Trophoblast cell (in vitro differentiated cells and primary cell): ENCODE measurements around the gene SHISA7.
"Not testable (repeated sequence)": the region's sequence is repeated elsewhere in the genome, so short reads cannot be mapped to it uniquely, and the experiment has no call there.

Experiments
- DNase-seq, 2 donors: peaks; one replicate each; pipeline ENCODE4 v3.0.0-alpha.2; 2016
- H2AFZ ChIP-seq: 2 replicates; pipeline ENCODE4 v1.6.1; 2013; ENCODE audit warnings: low read length, moderate library complexity, mild to moderate bottlenecking; ENCODE audit not compliant: insufficient read depth, poor library complexity
- H2AK5ac ChIP-seq: 2 replicates; pipeline ENCODE4 v1.6.1; 2013; ENCODE audit warnings: mild to moderate bottlenecking, low read length
- H2BK120ac ChIP-seq: 2 replicates; pipeline ENCODE4 v1.6.1; 2013; ENCODE audit warnings: low read length, mild to moderate bottlenecking, moderate library complexity; ENCODE audit not compliant: insufficient read depth, poor library complexity
- H2BK12ac ChIP-seq: 2 replicates; pipeline ENCODE4 v1.6.1; 2013; ENCODE audit warnings: mild to moderate bottlenecking, low read length, moderate library complexity
- H2BK5ac ChIP-seq: 2 replicates; pipeline ENCODE4 v1.6.1; 2013; ENCODE audit warnings: low read length, low read depth, moderate library complexity, mild to moderate bottlenecking; ENCODE audit not compliant: poor library complexity
- H3K14ac ChIP-seq: 2 replicates; pipeline ENCODE4 v1.6.1; 2013; ENCODE audit warnings: mild to moderate bottlenecking, low read length
- H3K18ac ChIP-seq: 2 replicates; pipeline ENCODE4 v1.6.1; 2013; ENCODE audit warnings: mild to moderate bottlenecking, low read length
- H3K23ac ChIP-seq: 2 replicates; pipeline ENCODE4 v1.6.1; 2013; ENCODE audit warnings: low read length
- H3K27ac ChIP-seq: 2 replicates; pipeline ENCODE4 v1.5.1; 2013; ENCODE audit warnings: low read depth, mild to moderate bottlenecking, inconsistent platforms, low read length, moderate library complexity
- H3K27me3 ChIP-seq: 2 replicates; pipeline ENCODE4 v1.6.1; 2013; ENCODE audit warnings: inconsistent platforms, mild to moderate bottlenecking, low read length, moderate library complexity; ENCODE audit not compliant: insufficient read depth
- H3K36me3 ChIP-seq, 2 experiments: 1 replicate in 1 of 2; 2 replicates in 1 of 2; pipeline ENCODE4 v1.6.1; 2013; ENCODE audit warnings: low read length in 2 of 2, mild to moderate bottlenecking in 2 of 2, moderate library complexity in 1 of 2; ENCODE audit not compliant: insufficient read depth in 2 of 2, control insufficient read depth in 1 of 2
- H3K4ac ChIP-seq: 2 replicates; pipeline ENCODE4 v1.6.1; 2013; ENCODE audit warnings: low read depth, mild to moderate bottlenecking, low read length, moderate library complexity
- H3K4me1 ChIP-seq, 2 experiments: 1 replicate in 1 of 2; 2 replicates in 1 of 2; pipeline ENCODE4 v1.6.1; 2013; ENCODE audit warnings: low read length in 2 of 2, mild to moderate bottlenecking in 2 of 2, moderate library complexity in 1 of 2; ENCODE audit not compliant: insufficient read depth in 2 of 2, control insufficient read depth in 1 of 2
- H3K4me2 ChIP-seq: 2 replicates; pipeline ENCODE4 v1.6.1; 2013; ENCODE audit warnings: inconsistent platforms, mild to moderate bottlenecking, low read length, moderate library complexity
- H3K4me3 ChIP-seq: 2 replicates; pipeline ENCODE4 v1.5.1; 2013; ENCODE audit warnings: mild to moderate bottlenecking, low read depth, low read length, inconsistent platforms
- H3K79me1 ChIP-seq: one replicate; pipeline ENCODE4 v1.6.1; 2013; ENCODE audit warnings: low read length
- H3K79me2 ChIP-seq: 2 replicates; pipeline ENCODE4 v1.6.1; 2013; ENCODE audit warnings: low read length, mild to moderate bottlenecking; ENCODE audit not compliant: control insufficient read depth, insufficient read depth, poor library complexity
- H3K9ac ChIP-seq: 2 replicates; pipeline ENCODE4 v1.6.1; 2013; ENCODE audit warnings: mild to moderate bottlenecking, low read length
- H3K9me3 ChIP-seq: 2 replicates; pipeline ENCODE4 v1.6.1; 2013; ENCODE audit warnings: low read depth, mild to moderate bottlenecking, control low read depth, inconsistent platforms, low read length; ENCODE audit not compliant: insufficient read depth
- H4K12ac ChIP-seq: 2 replicates; pipeline ENCODE4 v1.6.1; 2013; ENCODE audit warnings: low read depth, mild to moderate bottlenecking, low read length, moderate library complexity
- H4K8ac ChIP-seq: 2 replicates; pipeline ENCODE4 v1.6.1; 2013; ENCODE audit warnings: low read depth, mild to moderate bottlenecking, low read length, moderate library complexity
- H4K91ac ChIP-seq: one replicate; pipeline ENCODE4 v1.6.1; 2013; ENCODE audit warnings: low read depth, mild to moderate bottlenecking, low read length, moderate library complexity
- WGBS: extraction: QIAGEN DNeasy Blood & Tissue Kit; methylation state at CpG from one replicate; pipeline ENCODE4 v1.1.7; 2013; ENCODE audit warnings: missing lambda C conversion rate; ENCODE audit not compliant: insufficient read length, insufficient coverage; ENCODE audit errors: extremely low coverage; 5-methylcytosine and 5-hydroxymethylcytosine counted together

The SHISA7 gene

GRCh38 chr19:55409179-55409578 is 33.9 kb downstream of the SHISA7 start:
- not testable (repeated sequence) for H2AK5ac ChIP-seq, H2BK120ac ChIP-seq, H3K4me2 ChIP-seq, H3K18ac ChIP-seq, H3K27ac ChIP-seq, H3K23ac ChIP-seq, H4K12ac ChIP-seq, H4K8ac ChIP-seq, H3K27me3 ChIP-seq, H2BK5ac ChIP-seq, DNase-seq, H3K14ac ChIP-seq, H3K4ac ChIP-seq, H3K9me3 ChIP-seq, H3K4me3 ChIP-seq, H2BK12ac ChIP-seq, H2AFZ ChIP-seq, H4K91ac ChIP-seq, H3K9ac ChIP-seq
- Histone ChIP-seq H3K79me2 (peaks cover 18% of the 10 kb centered on the region), H3K4me1 (peaks cover 12 to 19% of the 10 kb centered on the region in 2 experiments), H3K79me1 (peaks cover 12% of the 10 kb centered on the region), H3K36me3 (peaks cover 19 to 21% of the 10 kb centered on the region in 2 experiments)
- no CpG with 5 or more reads among the region's 8 CpGs for WGBS

- Histone ChIP-seq H3K23ac (no peak overlapping the region), H3K14ac (peak overlapping the region; percentile 96), H3K18ac (peak overlapping the region; percentile 91), H3K9ac (peak overlapping the region; percentile 37), H3K4me2 (peak overlapping the region; percentile 60), H2BK12ac (peak overlapping the region; percentile 33), H4K8ac (peak overlapping the region; percentile 97), H3K9me3 (peaks cover 4% of the 10 kb centered on the region), H2BK5ac (peak overlapping the region; percentile 87), H3K79me2 (peaks cover 18% of the 10 kb centered on the region), H2AK5ac (peak overlapping the region; percentile 95), H3K27me3 (no peaks in the 10 kb centered on the region), H3K27ac (peak overlapping the region; percentile 68), H3K4ac (peak overlapping the region; percentile 78), H3K4me3 (no peak overlapping the region), H2BK120ac (peak overlapping the region; percentile 89), H3K79me1 (peaks cover 12% of the 10 kb centered on the region), H4K12ac (peak overlapping the region; percentile 95), H2AFZ (peak overlapping the region; percentile 82), H4K91ac (peak overlapping the region; percentile 97), H3K36me3 (peaks cover 22 to 26% of the 10 kb centered on the region in 2 experiments), H3K4me1 (peaks cover 12 to 19% of the 10 kb centered on the region in 2 experiments)
- DNase-seq = no peak
- no CpG with 5 or more reads among the region's 9 CpGs for WGBS
Measured at GRCh38 chr19:55408533-55408872, 34.6 kb downstream of the SHISA7 start.

- peak overlapping the region; percentile 95 for H4K12ac ChIP-seq
- peak overlapping the region; percentile 88 for H2BK5ac ChIP-seq
- H3K9ac ChIP-seq = peak overlapping the region; percentile 37
- H3K36me3 ChIP-seq = peaks cover 26 to 31% of the 10 kb centered on the region in 2 experiments
- peak overlapping the region; percentile 97 for H4K8ac ChIP-seq
- peak overlapping the region; percentile 89 for H2BK120ac ChIP-seq
- H3K23ac ChIP-seq = no peak overlapping the region
- peaks cover 12 to 19% of the 10 kb centered on the region in 2 experiments for H3K4me1 ChIP-seq
- peak overlapping the region; percentile 82 for H2AFZ ChIP-seq
- peak overlapping the region; percentile 78 for H3K4ac ChIP-seq
- peak overlapping the region; percentile 73 for H3K4me2 ChIP-seq
- peak overlapping the region; percentile 91 for H3K18ac ChIP-seq
- peak overlapping the region; percentile 88 for H3K4me3 ChIP-seq
- peaks cover 18% of the 10 kb centered on the region for H3K79me2 ChIP-seq
- peaks cover 12% of the 10 kb centered on the region for H3K79me1 ChIP-seq
- H2BK12ac ChIP-seq = peak overlapping the region; percentile 33
- H3K14ac ChIP-seq = peak overlapping the region; percentile 96
- peak overlapping the region; percentile 95 for H2AK5ac ChIP-seq
- peak overlapping the region; percentile 98 for H4K91ac ChIP-seq
- peaks cover 4% of the 10 kb centered on the region for H3K9me3 ChIP-seq
- peak overlapping the region; percentile 94 for H3K27ac ChIP-seq
- no CpG with 5 or more reads among the region's 72 CpGs for WGBS
- H3K27me3 ChIP-seq = no peaks in the 10 kb centered on the region
- DNase-seq = peak; percentile 98 to 99
Measured at GRCh38 chr19:55407800-55408532, 35.1 kb downstream of the SHISA7 start.

GRCh38 chr19:55407550-55407799 is 35.6 kb downstream of the SHISA7 start, which contains the start of gene UBE2S:
UBE2S (minus strand) TSS chr19:55407788; CDS start chr19:55407589, 199 bp downstream.
- not testable (repeated sequence) for H3K23ac ChIP-seq, H3K27me3 ChIP-seq, H3K9me3 ChIP-seq, DNase-seq
- peak within 1 kb of the TSS; percentile 95 for H3K4ac ChIP-seq
- peak within 1 kb of the TSS; percentile 98 for H4K91ac ChIP-seq
- H2BK120ac ChIP-seq = peak within 1 kb of the TSS; percentile 89
- peaks cover 12 to 19% of the 10 kb centered on the region in 2 experiments for H3K4me1 ChIP-seq
- H4K12ac ChIP-seq = peak within 1 kb of the TSS; percentile 95
- peak within 1 kb of the TSS; percentile 96 for H3K14ac ChIP-seq
- peaks cover 12% of the 10 kb centered on the region for H3K79me1 ChIP-seq
- H4K8ac ChIP-seq = peak within 1 kb of the TSS; percentile 97
- peak within 1 kb of the TSS; percentile 94 for H3K27ac ChIP-seq
- peak within 1 kb of the TSS; percentile 88 for H2BK5ac ChIP-seq
- peak within 1 kb of the TSS; percentile 88 for H3K4me3 ChIP-seq
- peaks cover 31 to 35% of the 10 kb centered on the region in 2 experiments for H3K36me3 ChIP-seq
- peak within 1 kb of the TSS; percentile 95 for H2AK5ac ChIP-seq
- peak within 1 kb of the TSS; percentile 97 for H3K9ac ChIP-seq
- peak within 1 kb of the TSS; percentile 33 for H2BK12ac ChIP-seq
- H3K79me2 ChIP-seq = peaks cover 18% of the 10 kb centered on the region
- peak within 1 kb of the TSS; percentile 73 for H3K4me2 ChIP-seq
- no CpG with 5 or more reads among the region's 36 CpGs for WGBS
- H3K18ac ChIP-seq = peak within 1 kb of the TSS; percentile 91
- H2AFZ ChIP-seq = peak within 1 kb of the TSS; percentile 82
